ENCODE data around the gene RAP1GAP2.
"Not testable (repeated sequence)": the region's sequence is repeated elsewhere in the genome, so short reads cannot be mapped to it uniquely, and the experiment has no call there.

The RAP1GAP2 gene

GRCh38 chr17:3026856-3027751, 230.9 kb downstream of the RAP1GAP2 start:
- peaks cover 8% of the 10 kb centered on the region for H3K9me3 Mint-ChIP-seq (ENCODE audit: low read depth)
- no peaks in the 10 kb centered on the region for H3K4me1 Mint-ChIP-seq (ENCODE audit: low read depth)
- no peak overlapping the region for H3K4me3 Mint-ChIP-seq
- peaks cover 21% of the 10 kb centered on the region for H3K36me3 Mint-ChIP-seq
- no peak overlapping the region for H3K27ac Mint-ChIP-seq
- no peaks in the 10 kb centered on the region for H3K27me3 Mint-ChIP-seq

GRCh38 chr17:3027786-3028532, 231.7 kb downstream of the RAP1GAP2 start:
- no peaks in the 10 kb centered on the region for H3K4me1 Mint-ChIP-seq (ENCODE audit: low read depth)
- H3K27me3 Mint-ChIP-seq = no peaks in the 10 kb centered on the region
- H3K27ac Mint-ChIP-seq = no peak overlapping the region
- H3K4me3 Mint-ChIP-seq = no peak overlapping the region
- H3K9me3 Mint-ChIP-seq (ENCODE audit: low read depth) = peaks cover 4% of the 10 kb centered on the region
- peaks cover 12% of the 10 kb centered on the region for H3K36me3 Mint-ChIP-seq

GRCh38 chr17:3029213-3029913, 233.1 kb downstream of the RAP1GAP2 start:
- Mint-ChIP-seq H3K27ac (no peak overlapping the region), H3K27me3 (no peaks in the 10 kb centered on the region), H3K9me3 (ENCODE audit: low read depth) (no peaks in the 10 kb centered on the region)

GRCh38 chr17:3030096-3030495, 233.9 kb downstream of the RAP1GAP2 start:
- H3K9me3 Mint-ChIP-seq (ENCODE audit: low read depth) = no peaks in the 10 kb centered on the region
- no peak overlapping the region for H3K27ac Mint-ChIP-seq
- H3K27me3 Mint-ChIP-seq = no peaks in the 10 kb centered on the region
- H3K4me3 Mint-ChIP-seq = no peak overlapping the region
- no peaks in the 10 kb centered on the region for H3K4me1 Mint-ChIP-seq (ENCODE audit: low read depth)
- peaks cover 3% of the 10 kb centered on the region for H3K36me3 Mint-ChIP-seq

More at GRCh38 chr17:3029213-3029913, 233.1 kb downstream of the RAP1GAP2 start:
- H3K4me1 Mint-ChIP-seq (ENCODE audit: low read depth) = no peaks in the 10 kb centered on the region
- no peak overlapping the region for H3K4me3 Mint-ChIP-seq
- H3K36me3 Mint-ChIP-seq = peaks cover 3% of the 10 kb centered on the region

GRCh38 chr17:3030852-3031470, 234.7 kb downstream of the RAP1GAP2 start:
- H3K27me3 Mint-ChIP-seq = not testable (repeated sequence)

GRCh38 chr17:3032258-3033247, 236.3 kb downstream of the RAP1GAP2 start:
- H3K4me1 Mint-ChIP-seq (ENCODE audit: low read depth) = no peaks in the 10 kb centered on the region
- peaks cover 3% of the 10 kb centered on the region for H3K27me3 Mint-ChIP-seq
- H3K4me3 Mint-ChIP-seq = no peak overlapping the region
- H3K36me3 Mint-ChIP-seq = peaks cover 3% of the 10 kb centered on the region
- no peak overlapping the region for H3K27ac Mint-ChIP-seq
- no peaks in the 10 kb centered on the region for H3K9me3 Mint-ChIP-seq (ENCODE audit: low read depth)

More at GRCh38 chr17:3030852-3031470, 234.7 kb downstream of the RAP1GAP2 start:
- not testable (repeated sequence) for H3K36me3 Mint-ChIP-seq; H3K9me3 Mint-ChIP-seq (ENCODE audit: low read depth); H3K4me1 Mint-ChIP-seq (ENCODE audit: low read depth); H3K4me3 Mint-ChIP-seq; H3K27ac Mint-ChIP-seq

GRCh38 chr17:3033248-3033640, 237.0 kb downstream of the RAP1GAP2 start:
- Mint-ChIP-seq H3K9me3 (ENCODE audit: low read depth) (no peaks in the 10 kb centered on the region), H3K36me3 (peaks cover 3% of the 10 kb centered on the region), H3K27ac (no peak overlapping the region), H3K4me1 (ENCODE audit: low read depth) (no peaks in the 10 kb centered on the region), H3K4me3 (no peak overlapping the region), H3K27me3 (peaks cover 3% of the 10 kb centered on the region)

- no peak overlapping the region for H3K4me3 Mint-ChIP-seq
- H3K4me1 Mint-ChIP-seq (ENCODE audit: low read depth) = no peaks in the 10 kb centered on the region
- H3K27ac Mint-ChIP-seq = no peak overlapping the region
- H3K27me3 Mint-ChIP-seq = peaks cover 3% of the 10 kb centered on the region
- peaks cover 3% of the 10 kb centered on the region for H3K36me3 Mint-ChIP-seq
- H3K9me3 Mint-ChIP-seq (ENCODE audit: low read depth) = no peaks in the 10 kb centered on the region
Measured at GRCh38 chr17:3033741-3034577, 237.7 kb downstream of the RAP1GAP2 start.

- no peaks in the 10 kb centered on the region for H3K36me3 Mint-ChIP-seq
Measured at GRCh38 chr17:3034578-3034920, 238.3 kb downstream of the RAP1GAP2 start.

GRCh38 chr17:3035256-3035967, 239.2 kb downstream of the RAP1GAP2 start:
- Mint-ChIP-seq H3K9me3 (ENCODE audit: low read depth) (no peaks in the 10 kb centered on the region), H3K27me3 (peaks cover 7% of the 10 kb centered on the region), H3K4me3 (no peak overlapping the region), H3K27ac (no peak overlapping the region), H3K4me1 (ENCODE audit: low read depth) (no peaks in the 10 kb centered on the region), H3K36me3 (no peaks in the 10 kb centered on the region)

More at GRCh38 chr17:3034578-3034920, 238.3 kb downstream of the RAP1GAP2 start:
- no peaks in the 10 kb centered on the region for H3K4me1 Mint-ChIP-seq (ENCODE audit: low read depth)
- peaks cover 3% of the 10 kb centered on the region for H3K27me3 Mint-ChIP-seq
- no peaks in the 10 kb centered on the region for H3K9me3 Mint-ChIP-seq (ENCODE audit: low read depth)
- no peak overlapping the region for H3K4me3 Mint-ChIP-seq
- no peak overlapping the region for H3K27ac Mint-ChIP-seq

GRCh38 chr17:3035968-3036280, 239.7 kb downstream of the RAP1GAP2 start:
- H3K4me3 Mint-ChIP-seq = no peak overlapping the region
- H3K27ac Mint-ChIP-seq = no peak overlapping the region
- H3K4me1 Mint-ChIP-seq (ENCODE audit: low read depth) = no peaks in the 10 kb centered on the region
- H3K36me3 Mint-ChIP-seq = no peaks in the 10 kb centered on the region
- H3K27me3 Mint-ChIP-seq = peaks cover 8% of the 10 kb centered on the region
- H3K9me3 Mint-ChIP-seq (ENCODE audit: low read depth) = no peaks in the 10 kb centered on the region

GRCh38 chr17:3036800-3037199, 240.6 kb downstream of the RAP1GAP2 start:
- Mint-ChIP-seq H3K36me3 (no peaks in the 10 kb centered on the region), H3K9me3 (ENCODE audit: low read depth) (no peaks in the 10 kb centered on the region), H3K27me3 (peaks cover 11% of the 10 kb centered on the region), H3K27ac (no peak overlapping the region), H3K4me3 (no peak overlapping the region), H3K4me1 (ENCODE audit: low read depth) (no peaks in the 10 kb centered on the region)

GRCh38 chr17:3037259-3037658, 241.0 kb downstream of the RAP1GAP2 start:
- no peak overlapping the region for H3K27ac Mint-ChIP-seq
- no peaks in the 10 kb centered on the region for H3K36me3 Mint-ChIP-seq
- peaks cover 15% of the 10 kb centered on the region for H3K27me3 Mint-ChIP-seq
- H3K4me3 Mint-ChIP-seq = no peak overlapping the region
- no peaks in the 10 kb centered on the region for H3K4me1 Mint-ChIP-seq (ENCODE audit: low read depth)
- H3K9me3 Mint-ChIP-seq (ENCODE audit: low read depth) = no peaks in the 10 kb centered on the region

Measured in activated naive CD8-positive, alpha-beta T cell (primary cell).